ENCODE data around the gene TOR4A. TPM values are rescaled to one million over a fixed set of nuclear protein-coding genes. Genes with fewer than 3 reads are reported as not detected.
A peak's percentile ranks its signal among the peaks of the same experiment; 100 is the strongest.
"Not testable (repeated sequence)": the region's sequence is repeated elsewhere in the genome, so short reads cannot be mapped to it uniquely, and the experiment has no call there.

Gene TOR4A
- total RNA-seq, 1 donor from 2014 or later = 61.6 TPM

DNA sequence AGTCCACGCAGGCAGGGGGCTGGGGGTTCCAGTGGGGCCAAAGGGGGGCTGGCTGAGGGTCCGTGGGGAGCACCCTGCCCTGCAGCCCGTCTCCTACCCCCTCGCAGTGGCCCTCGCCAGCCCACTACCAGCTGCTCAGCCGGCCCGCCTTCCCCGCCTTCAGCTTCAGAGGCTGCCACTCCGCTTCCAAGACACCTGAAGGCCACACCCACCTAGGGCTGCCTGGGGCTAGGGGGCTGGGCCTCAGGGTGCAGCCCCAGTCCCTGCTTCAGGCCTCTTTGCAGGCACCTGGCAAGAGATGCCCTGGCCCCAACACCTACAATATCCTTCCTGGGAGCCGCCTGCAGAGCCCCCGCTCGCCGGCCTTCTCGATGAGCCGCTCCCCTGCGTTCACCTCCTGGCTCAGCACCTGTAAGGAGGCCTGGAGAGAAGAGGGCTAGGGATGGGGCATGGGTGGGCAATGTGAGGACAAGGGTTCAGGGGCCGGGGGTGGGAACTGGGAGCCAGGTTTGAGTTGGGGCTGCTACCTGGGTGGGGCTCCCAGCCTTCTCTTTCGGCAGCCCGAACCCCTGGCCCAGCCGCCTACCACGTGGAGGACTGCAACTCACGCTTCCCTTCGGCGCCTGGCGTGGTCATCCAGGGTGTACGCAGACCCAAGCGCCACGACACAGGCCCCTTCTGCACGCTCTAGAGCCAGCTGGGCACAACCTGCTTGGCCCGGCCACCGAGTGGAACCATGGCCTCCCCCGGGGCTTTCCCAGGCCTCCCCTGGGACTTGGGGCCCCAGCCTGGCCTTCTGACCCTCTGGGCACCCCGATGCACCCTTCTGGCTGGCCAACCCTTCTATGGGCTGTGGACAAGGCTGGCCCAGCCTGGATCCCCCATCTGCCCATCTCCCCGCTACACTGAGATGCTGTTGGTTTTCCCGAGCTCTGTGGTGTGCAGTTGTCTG is 24.7 kb upstream of the TOR4A start:
- DNase-seq (ENCODE audit: low spot score) = no peak

DNA sequence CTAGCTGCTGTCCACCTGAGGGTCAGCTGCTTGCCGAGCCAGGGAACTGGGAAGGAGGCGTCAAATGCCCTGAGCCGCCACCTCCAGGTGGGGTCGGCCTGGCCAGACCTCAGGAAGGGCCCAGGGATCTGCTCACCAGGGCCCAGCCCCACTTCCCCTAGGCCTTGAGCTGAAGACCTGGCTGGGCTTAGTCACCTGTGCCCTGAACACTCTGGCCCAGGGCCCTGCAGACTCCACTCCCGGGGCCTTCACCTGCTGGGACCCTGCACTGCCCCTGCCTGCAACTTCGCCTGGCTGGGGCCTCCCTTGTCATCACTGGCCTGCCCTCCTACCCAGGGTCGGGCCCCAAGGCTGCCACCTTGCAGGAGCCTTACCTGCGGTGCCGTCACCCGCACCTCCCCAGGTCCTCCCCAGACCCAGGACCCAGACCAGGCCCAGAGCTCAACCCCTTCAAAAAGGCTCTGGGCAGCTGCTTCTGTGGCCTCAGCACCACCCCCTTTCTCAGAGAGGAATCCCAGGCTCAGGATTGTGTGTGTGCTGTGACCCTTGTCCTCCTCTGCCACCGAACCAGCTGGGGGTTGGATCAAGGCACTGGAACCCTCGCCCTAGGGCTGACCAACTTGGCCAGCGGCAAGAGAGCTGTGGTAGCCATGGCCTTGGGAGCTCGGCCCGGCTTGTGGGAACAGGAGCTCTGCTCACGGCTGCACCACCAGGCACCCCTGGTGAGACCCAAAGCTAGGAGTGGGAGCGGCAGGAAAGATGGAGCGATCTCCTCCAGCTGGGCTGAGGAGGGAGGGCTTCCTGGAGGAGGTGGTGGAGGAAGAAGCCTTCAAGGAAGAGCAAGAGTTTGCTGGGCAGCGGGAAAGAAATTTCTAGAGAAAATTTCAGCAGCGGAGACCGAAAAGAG is 23.6 kb upstream of the TOR4A start:
- DNase-seq (ENCODE audit: low spot score) = no peak

DNA sequence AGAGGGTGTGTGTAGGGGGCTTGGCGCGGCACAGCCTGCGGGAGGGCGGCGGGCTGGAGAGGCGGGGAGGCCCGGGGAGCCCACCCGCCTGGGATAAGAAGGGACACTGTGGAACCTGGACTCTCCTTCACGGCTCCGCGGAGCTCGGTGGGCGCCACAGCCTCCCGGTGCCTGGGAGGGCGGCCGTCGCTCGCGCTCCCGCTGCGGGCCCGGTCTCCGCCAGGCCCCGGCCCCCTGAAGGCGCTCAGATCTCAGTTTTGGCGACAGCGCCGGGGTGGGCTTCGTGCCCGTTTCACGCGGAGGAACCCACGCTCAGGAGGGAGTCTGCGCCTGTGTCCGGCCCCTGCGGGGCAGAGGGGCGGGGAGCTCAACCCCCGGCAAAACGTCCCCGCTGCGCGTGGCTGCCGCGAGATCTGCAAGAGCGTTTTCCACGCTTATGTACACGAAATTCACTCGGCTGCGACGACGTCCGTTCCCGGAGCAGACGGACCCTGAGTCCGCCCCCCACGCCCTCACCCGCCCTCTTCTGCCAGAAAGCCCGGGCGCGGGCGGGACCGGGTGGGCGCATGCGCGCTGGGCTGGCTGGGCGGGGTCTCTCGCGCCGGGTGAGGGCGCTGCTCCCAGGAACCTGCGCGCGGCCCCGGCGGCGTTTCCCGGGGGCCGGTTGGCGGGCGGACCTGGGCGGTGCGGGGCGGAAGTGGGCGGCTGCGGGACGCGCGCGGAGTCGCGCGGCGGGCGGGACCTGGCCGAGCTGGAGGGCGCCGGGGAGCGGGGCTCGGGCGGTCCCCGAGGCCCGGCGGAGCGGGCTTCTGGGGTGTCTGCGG is 22.7 kb upstream of the TOR4A start, which contains the start of gene NELFB:
TSS of gene NELFB (plus strand) at position 704 of the 824 bp plus-strand sequence.
- DNase-seq (ENCODE audit: low spot score) = peak; percentile 93

DNA sequence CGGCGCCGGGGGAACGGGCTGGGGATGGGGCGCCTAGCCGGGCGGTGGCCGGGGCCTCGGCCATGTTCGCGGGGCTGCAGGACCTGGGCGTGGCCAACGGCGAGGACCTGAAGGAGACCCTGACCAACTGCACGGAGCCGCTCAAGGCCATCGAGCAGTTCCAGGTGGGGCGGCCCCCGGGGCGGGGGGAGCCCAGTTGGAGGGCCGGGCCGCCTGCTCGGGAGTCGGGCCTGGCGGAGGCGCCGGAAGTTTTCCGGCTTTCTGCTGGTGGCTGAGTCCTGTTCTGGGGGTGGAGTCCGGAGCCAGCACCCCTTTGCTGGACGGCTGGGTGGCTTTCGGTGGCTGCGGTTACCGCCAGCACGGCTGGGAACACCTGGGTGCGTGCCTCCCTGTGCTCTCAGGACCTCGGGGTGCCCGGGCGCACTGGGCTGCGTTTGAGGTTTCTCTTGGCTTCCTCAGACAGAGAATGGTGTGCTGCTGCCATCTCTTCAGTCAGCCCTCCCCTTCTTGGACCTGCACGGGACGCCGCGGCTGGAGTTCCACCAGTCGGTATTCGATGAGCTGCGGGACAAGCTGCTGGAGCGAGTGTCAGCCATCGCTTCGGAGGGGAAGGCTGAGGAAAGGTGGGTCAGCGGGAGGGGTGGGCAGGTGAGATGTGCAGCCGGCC is 21.9 kb upstream of the TOR4A start:
- no peak for DNase-seq (ENCODE audit: low spot score)

DNA sequence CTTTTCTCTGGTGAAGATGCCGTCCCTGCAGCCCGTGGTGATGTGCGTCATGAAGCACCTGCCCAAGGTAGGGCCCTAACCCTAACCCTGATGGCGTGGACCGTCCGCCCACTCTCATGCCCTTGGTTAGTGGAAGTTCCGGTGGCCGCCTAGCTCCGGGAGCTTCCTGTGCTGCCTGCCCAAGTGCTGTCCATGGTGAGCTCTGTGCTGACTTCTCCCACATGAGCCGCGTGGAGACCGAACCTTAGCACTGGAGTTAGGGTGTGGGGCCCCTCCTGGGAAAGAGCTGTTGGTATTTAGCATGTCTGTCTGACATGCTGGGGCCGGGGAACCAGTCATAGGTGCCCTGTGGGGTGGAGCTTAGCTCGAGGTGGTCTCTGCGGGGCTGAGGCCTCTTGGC is 21.2 kb upstream of the TOR4A start:
- no peak for DNase-seq (ENCODE audit: low spot score)

DNA sequence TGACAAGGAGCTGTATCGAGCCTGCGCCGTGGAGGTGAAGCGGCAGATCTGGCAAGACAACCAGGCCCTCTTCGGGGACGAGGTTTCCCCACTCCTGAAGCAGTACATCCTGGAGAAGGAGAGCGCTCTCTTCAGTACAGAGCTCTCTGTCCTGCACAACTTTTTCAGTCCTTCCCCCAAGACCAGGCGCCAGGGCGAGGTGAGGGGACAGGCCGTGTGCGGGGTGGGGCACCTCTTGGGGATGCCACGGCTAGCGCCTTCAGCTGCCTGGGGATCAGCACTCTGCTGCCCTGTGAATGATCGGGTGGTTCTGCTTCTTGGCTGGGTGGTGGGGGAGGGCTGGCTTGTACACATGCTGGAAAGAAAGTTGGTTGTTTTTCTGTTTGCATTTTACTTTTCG is 20.7 kb upstream of the TOR4A start:
- no peak for DNase-seq (ENCODE audit: low spot score)

DNA sequence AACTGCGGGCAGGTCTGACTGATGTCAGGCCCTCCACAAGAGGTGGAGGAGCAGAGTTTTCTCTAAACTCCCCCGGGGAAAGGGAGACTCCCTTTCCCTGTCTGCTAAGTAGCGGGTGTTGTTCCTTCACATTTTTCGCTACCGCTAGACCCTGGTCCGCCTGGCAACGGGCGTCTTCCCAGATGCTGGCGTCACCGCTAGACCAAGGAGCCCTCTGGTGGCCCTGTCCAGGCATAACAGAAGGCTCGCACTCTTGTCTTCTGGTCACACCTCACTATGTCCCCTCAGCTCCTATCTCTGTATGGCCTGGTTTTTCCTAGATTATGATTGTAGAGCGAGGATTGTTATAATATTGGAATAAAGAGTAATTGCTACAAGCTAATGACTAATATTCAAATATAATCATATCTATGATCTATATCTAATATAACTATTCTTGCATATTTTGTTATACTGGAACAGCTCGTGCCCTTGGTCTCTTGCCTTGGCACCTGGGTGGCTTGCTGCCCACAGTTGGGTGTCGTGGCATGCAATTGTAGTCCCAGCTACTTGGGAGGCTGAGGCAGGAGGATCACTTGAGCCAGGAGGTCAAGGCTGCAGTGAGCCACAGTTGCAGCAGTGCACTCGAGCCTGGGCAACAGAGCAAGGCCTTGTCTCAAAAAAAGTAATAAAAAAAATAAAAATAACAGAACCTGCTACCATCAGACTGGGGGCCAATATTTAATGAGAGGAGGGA is 15.2 kb upstream of the TOR4A start:
- not testable (repeated sequence) for DNase-seq (ENCODE audit: low spot score)

DNA sequence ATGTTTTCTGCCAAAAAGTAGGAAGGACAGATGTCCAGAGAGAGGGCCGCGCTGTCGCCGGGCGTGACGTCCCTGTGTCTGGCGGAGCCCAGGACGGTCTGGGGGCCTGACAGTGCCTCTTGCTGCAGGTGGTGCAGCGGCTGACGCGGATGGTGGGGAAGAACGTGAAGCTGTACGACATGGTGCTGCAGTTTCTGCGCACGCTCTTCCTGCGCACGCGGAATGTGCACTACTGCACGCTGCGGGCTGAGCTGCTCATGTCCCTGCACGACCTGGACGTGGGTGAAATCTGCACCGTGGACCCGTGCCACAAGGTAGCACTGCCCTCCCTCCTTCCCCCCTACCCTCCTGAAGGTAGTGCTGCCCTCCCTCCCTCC is 14.6 kb upstream of the TOR4A start:
- DNase-seq (ENCODE audit: low spot score) = no peak

DNA sequence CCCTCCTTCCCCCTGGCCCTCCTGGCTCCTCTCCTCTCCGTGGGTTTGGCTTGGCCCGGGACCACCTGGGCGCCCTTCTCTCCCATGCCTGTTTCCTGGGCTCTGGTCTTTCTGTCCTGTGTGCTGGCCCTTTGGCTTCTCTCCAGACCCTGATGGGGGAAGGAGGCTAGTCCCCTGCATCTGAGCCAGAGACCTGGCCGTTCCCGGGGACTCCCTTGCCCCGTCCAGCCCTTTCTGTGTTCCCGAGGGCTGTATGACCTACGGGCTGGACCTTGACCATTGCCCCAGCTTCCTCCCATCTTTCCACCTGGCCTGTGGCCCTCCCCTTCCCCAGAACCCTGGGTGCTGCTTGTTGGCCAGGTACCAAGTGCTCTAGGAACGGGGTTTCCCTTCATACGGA is 14.0 kb upstream of the TOR4A start:
- DNase-seq (ENCODE audit: low spot score) = no peak

DNA sequence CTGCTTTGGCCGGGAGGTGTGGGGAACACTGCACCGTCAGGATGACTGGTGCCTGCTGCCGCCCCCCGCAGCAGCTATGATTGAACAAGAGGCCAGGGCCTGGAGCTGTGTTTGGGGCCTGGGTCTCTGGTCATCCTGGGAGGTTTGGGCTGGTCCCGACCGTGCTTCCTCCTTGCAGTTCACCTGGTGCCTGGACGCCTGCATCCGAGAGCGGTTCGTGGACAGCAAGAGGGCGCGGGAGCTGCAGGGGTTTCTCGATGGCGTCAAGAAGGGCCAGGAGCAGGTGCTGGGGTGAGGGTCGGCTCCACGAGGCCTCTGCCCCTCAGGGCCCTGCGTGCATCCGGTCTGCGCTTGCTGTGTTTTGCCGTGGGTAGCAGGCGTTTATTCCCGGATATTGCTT is 13.5 kb upstream of the TOR4A start:
- no peak for DNase-seq (ENCODE audit: low spot score)

DNA sequence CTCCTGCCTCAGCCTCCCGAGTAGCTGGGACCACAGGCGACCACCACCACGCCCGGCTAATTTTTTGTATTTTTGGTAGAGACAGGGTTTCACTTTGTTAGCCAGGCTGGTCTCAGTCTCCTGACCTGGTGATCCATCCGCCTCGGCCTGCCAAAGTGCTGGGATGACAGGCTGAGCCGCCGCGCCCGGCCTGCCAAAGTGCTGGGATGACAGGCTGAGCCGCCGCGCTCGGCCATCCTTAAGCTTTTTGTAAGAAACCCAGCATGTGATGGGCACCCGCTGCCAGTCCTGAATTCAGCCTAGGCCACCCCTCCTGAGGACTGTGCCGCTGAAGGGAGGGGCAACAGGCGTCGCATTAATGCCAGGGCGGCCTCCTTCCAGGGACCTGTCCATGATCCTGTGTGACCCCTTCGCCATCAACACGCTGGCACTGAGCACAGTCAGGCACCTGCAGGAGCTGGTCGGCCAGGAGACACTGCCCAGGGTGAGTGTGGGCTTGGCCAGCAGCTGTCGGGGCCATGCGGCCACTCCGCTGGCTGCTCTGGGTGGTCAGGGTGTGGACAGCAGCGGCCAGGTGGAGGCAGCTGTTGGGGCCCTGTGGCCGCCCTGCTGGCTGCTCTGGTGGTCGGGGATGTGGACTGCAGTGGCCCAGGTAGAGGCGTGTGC is 11.9 kb upstream of the TOR4A start:
- no peak for DNase-seq (ENCODE audit: low spot score)

DNA sequence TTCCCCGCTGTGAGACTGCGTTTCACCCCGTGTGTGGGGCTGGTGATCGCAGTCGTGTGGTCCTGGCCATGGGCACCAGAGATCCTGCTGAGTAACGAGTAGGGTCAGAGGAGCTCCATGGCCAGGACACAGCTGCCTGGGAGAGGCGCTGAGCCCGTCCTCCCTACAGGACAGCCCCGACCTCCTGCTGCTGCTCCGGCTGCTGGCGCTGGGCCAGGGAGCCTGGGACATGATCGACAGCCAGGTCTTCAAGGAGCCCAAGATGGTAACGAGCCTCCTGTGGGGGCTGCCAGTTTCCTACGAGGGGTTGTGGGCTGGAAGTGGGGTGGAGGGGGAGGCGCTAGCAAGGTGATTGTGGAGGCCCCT is 11.4 kb upstream of the TOR4A start:
- DNase-seq (ENCODE audit: low spot score) = no peak

DNA sequence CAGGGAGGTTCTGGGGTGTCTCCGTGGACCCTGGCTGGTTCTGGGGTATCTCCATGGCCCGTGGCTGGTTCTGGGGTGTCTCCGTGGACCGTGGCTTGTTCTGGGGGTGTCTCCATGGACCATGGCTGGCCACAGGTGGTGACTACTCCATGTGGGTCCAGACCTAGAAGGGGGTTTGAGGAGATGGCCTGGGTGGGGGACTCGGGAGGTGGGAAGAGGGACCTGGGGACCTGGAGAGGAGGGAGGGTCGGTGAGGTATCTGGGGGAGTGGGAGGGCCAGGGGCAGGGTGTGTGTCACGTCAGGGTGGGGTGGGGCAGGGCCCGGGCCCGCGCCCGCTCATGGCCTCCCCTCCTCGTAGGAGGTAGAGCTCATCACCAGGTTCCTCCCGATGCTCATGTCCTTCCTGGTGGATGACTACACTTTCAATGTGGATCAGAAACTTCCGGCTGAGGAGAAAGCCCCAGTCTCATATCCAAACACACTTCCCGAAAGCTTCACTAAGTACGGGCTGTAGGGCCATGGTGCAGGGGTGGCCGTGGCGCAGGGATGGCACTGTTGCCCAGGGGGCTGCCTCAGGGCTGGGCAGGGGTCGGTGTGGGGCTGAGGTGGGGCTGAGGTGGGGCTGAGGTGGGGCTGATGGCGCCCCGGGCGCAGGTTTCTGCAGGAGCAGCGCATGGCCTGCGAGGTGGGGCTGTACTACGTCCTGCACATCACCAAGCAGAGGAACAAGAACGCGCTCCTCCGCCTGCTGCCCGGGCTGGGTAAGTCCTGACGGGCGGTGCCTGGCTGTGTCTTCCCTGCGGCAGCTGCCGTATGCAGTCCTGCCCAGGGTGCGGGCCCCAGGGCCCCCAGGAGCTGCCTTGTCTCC is 10.7 kb upstream of the TOR4A start:
- no peak for DNase-seq (ENCODE audit: low spot score)

DNA sequence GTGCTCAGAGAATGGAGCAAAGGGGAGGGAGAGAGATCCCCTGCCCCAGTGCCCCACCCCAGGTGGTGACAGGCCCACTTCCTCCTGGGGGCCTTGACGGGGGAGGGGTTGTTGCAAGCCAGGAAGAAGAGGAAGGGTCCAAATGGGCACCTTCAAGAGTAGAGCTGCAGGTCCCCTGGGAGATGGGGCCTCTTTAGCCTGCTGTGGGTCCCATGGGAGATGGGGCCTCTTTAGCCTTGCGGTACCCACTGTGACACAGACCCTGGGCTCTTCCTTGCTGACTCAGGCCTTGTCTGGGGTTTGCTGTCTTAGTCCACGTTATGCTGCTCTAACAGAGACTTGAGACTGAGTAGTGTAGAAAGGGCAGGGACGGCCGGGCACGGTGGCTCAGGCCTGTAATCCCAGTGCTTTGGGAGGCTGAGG is 9.6 kb upstream of the TOR4A start:
- no peak for DNase-seq (ENCODE audit: low spot score)

DNA sequence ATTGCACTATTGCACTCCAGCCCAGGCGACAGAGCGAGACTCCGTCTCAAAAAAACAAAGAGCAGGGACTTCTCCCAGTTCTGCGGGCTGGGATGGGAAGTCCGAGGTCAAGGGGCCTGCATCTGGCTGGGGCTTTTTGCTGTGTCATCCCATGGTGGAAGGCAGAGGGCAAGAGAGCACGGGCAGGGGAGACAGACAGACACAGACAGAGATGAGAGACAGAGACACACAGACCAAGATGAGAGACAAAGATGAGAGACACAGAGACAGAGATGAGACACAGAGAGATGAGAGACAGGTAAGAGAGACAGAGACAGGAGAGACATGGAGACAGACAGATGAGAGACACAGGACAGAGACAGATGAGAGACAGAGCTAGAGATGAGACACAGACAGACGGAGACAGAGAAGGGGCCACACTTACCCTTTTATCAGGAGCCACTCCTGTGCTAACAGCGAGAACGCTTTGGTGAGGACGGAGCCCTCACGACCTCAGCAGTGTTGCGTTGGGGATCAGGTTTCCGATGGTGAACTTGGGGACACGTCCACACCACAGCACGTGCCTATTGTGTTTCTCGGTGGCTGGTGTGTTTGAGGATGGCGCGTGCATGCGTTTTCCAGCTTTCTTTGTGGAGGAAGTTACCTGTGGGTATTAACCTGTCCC is 8.9 kb upstream of the TOR4A start:
- DNase-seq (ENCODE audit: low spot score) = no peak

DNA sequence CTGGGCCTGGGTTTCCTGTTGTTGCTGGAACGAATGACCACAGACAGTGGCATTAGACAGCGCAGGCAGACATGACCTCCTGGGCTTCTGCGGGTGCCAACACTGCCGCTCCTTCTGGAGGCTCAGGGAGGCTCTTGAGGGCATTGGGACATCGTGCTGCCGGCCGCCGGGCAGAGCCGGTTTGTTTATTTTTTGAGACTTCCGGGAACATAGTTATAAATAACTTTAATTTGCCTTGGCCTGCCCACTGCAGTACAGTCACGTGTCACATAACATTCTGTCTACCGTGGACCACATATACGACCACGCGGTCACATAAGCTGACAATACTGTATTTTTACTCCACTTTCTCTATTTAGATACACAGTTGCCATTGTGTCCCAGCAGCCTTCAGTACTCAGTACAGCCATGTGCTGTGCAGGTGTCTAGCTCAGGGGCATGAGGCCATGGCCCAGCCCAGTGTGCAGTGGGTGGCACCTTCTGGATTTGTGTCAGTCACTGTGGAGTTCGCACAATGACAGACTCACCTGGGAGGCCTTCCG is 8.2 kb upstream of the TOR4A start:
- peak; percentile 68 for DNase-seq (ENCODE audit: low spot score)

DNA sequence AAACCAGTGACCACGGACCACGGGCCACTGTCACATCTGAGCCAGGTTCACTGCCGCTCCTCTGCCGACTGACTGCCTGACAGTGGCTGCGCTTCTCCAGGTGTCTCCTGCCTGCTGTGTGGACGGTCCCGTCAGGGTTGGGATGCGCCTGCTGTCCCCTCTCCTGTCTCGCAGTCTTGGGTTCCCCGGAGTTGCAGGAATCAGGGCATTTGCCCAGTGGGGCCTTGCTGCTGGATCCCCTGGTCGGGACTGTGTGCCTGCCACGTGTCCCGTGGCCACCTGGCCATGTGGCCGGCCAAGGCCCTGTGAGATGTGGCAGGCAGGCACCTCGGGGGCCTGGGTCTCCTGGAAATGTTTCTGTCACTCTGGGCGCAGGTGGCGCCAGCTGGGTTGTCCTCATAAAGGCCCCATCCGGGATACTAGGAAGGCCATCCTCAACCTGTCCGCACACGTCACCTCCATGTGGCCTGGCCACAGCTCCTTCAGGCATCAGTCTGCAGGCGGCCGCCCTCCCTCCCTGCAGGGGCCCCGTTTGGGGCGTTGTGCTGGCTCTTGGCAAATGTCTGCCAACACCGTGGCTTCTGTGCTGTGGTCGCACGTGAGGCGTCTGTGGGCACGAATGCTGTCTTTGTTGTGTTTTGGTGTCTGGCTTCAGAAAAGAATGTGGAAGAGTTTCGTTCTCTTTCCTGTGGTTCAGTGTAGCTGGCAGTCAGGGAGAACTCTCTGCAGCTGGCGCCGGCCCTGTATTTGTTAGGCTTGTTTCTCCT is 6.4 kb upstream of the TOR4A start:
- DNase-seq (ENCODE audit: low spot score) = no peak

Data from mucosa of gallbladder (tissue), 1 donor.